GM23338 (cell line): Measurements from ENCODE around the gene KCTD14. TPM values are rescaled to one million over a fixed set of nuclear protein-coding genes. Genes with fewer than 3 reads are reported as not detected.

Experiments used
- ATAC-seq: fragments of 200-7000 bp; cut with Tn5 transposase; 3 replicates; pipeline ENCODE4 v1.9.1; 2020
- DNase-seq: peaks from one replicate; pipeline ENCODE4 v3.0.0-alpha.2; 2015; ENCODE audit warnings: low spot score
- H2AFZ ChIP-seq: fragments of 200-600 bp; sonication (generic); 2 replicates; pipeline ENCODE4 v1.8.0; 2016; ENCODE audit warnings: antibody characterized with exemption, mild to moderate bottlenecking, moderate library complexity
- H3F3A ChIP-seq: fragments of 200-600 bp; sonication (generic); replicated peaks from 2 replicates; pipeline ENCODE4 v1.8.0; 2017; ENCODE audit warnings: antibody characterized with exemption, mixed run types, low read depth
- H3K27ac ChIP-seq: fragments of 200-600 bp; sonication (generic); 2 replicates; pipeline ENCODE4 v1.6.1; 2016; ENCODE audit warnings: low read depth
- H3K27me3 ChIP-seq: fragments of 200-600 bp; sonication (generic); 2 replicates; pipeline ENCODE4 v1.8.0; 2016; ENCODE audit warnings: mild to moderate bottlenecking, mixed run types, moderate library complexity; ENCODE audit not compliant: insufficient read depth
- H3K36me3 ChIP-seq: fragments of 200-600 bp; sonication (generic); 2 replicates; pipeline ENCODE4 v1.8.0; 2016; ENCODE audit warnings: mild to moderate bottlenecking; ENCODE audit not compliant: insufficient read depth
- H3K4me1 ChIP-seq: fragments of 200-600 bp; sonication (generic); 2 replicates; pipeline ENCODE4 v1.8.0; 2016; ENCODE audit warnings: mild to moderate bottlenecking, moderate library complexity; ENCODE audit not compliant: insufficient read depth
- H3K4me2 ChIP-seq: fragments of 200-600 bp; sonication (generic); 2 replicates; pipeline ENCODE4 v1.7.1; 2017; ENCODE audit warnings: mixed run types
- H3K4me3 ChIP-seq: fragments of 200-600 bp; sonication (generic); 2 replicates; pipeline ENCODE4 v1.6.1; 2016; ENCODE audit warnings: mixed run types
- H3K79me2 ChIP-seq: fragments of 200-600 bp; sonication (generic); replicated peaks from 2 replicates; pipeline ENCODE4 v1.8.0; 2017; ENCODE audit warnings: mild to moderate bottlenecking; ENCODE audit not compliant: insufficient read depth
- H3K9me2 ChIP-seq: fragments of 200-600 bp; sonication (generic); 2 replicates; pipeline ENCODE4 v1.8.0; 2017; ENCODE audit not compliant: insufficient read depth
- H4K20me1 ChIP-seq: fragments of 200-600 bp; sonication (generic); replicated peaks from 2 replicates; pipeline ENCODE4 v1.8.0; 2017; ENCODE audit warnings: mild to moderate bottlenecking; ENCODE audit not compliant: insufficient read depth
- H3K27ac Mint-ChIP-seq: 2 replicates; pipeline ENCODE4 v1.8.0; 2020; ENCODE audit warnings: inconsistent platforms, mild to moderate bottlenecking, moderate library complexity, mixed read lengths
- H3K27me3 Mint-ChIP-seq: 3 replicates; pipeline ENCODE4 v1.8.0; 2022; ENCODE audit warnings: low read depth, mild to moderate bottlenecking, moderate library complexity, mixed read lengths, inconsistent platforms; ENCODE audit not compliant: insufficient read depth, poor library complexity
- H3K36me3 Mint-ChIP-seq: 3 replicates; pipeline ENCODE4 v1.8.0; 2021; ENCODE audit warnings: low read depth, mild to moderate bottlenecking, inconsistent platforms, moderate library complexity, mixed read lengths
- H3K4me1 Mint-ChIP-seq: 3 replicates; pipeline ENCODE4 v1.8.0; 2020; ENCODE audit warnings: mild to moderate bottlenecking, inconsistent platforms, mixed read lengths
- H3K4me3 Mint-ChIP-seq: 3 replicates; pipeline ENCODE4 v1.8.0; 2021; ENCODE audit warnings: moderate library complexity, mild to moderate bottlenecking, inconsistent platforms, mixed read lengths
- H3K9me3 Mint-ChIP-seq: 3 replicates; pipeline ENCODE4 v1.8.0; 2020; ENCODE audit warnings: moderate library complexity, mild to moderate bottlenecking, inconsistent platforms, mixed read lengths
- CREB1 ChIP-seq: fragments of 250-450 bp; sonication (Bioruptor Pico); IDR thresholded peaks from 2 replicates; pipeline ENCODE4 v1.5.0; 2020; ENCODE audit warnings: low read depth, mild to moderate bottlenecking, moderate library complexity
- EZH2 ChIP-seq: fragments of 200-600 bp; sonication (generic); IDR thresholded peaks from one replicate; pipeline ENCODE4 v1.8.0; 2017; ENCODE audit warnings: antibody characterized with exemption, mild to moderate bottlenecking, low read depth; ENCODE audit not compliant: unreplicated experiment
- EZH2phosphoT487 ChIP-seq: fragments of 200-600 bp; sonication (generic); IDR thresholded peaks from one replicate; pipeline ENCODE4 v1.8.1; 2018; ENCODE audit warnings: antibody characterized with exemption; ENCODE audit not compliant: unreplicated experiment
- JUNB ChIP-seq: IDR thresholded peaks from one replicate; pipeline ENCODE4 v1.6.1; 2016; ENCODE audit warnings: antibody characterized with exemption; ENCODE audit not compliant: unreplicated experiment
- NANOG ChIP-seq: IDR thresholded peaks from 2 replicates; pipeline ENCODE4 v1.6.1; 2016; ENCODE audit warnings: antibody characterized with exemption, borderline replicate concordance
- POLR2AphosphoS5 ChIP-seq: IDR thresholded peaks from 2 replicates; pipeline ENCODE4 v1.6.1; 2016; ENCODE audit warnings: antibody characterized with exemption, low read depth
- REST ChIP-seq: IDR thresholded peaks from one replicate; pipeline ENCODE4 v1.6.1; 2018; ENCODE audit warnings: antibody characterized with exemption; ENCODE audit not compliant: unreplicated experiment
- STAT1 ChIP-seq: IDR thresholded peaks from one replicate; pipeline ENCODE4 v1.6.1; 2016; ENCODE audit warnings: antibody characterized with exemption; ENCODE audit not compliant: unreplicated experiment
- ZNF114 ChIP-seq: fragments of 250-450 bp; sonication (Bioruptor Pico); IDR thresholded peaks from 2 replicates; pipeline ENCODE4 v1.5.0; 2020; ENCODE audit warnings: mild to moderate bottlenecking, moderate library complexity
- ZNF331 ChIP-seq: fragments of 250-450 bp; sonication (Bioruptor Pico); IDR thresholded peaks from 2 replicates; pipeline ENCODE4 v1.5.0; 2020; ENCODE audit warnings: low read depth, mild to moderate bottlenecking, moderate library complexity
- ZNF462 ChIP-seq: fragments of 250-450 bp; sonication (Bioruptor Pico); IDR thresholded peaks from 2 replicates; pipeline ENCODE4 v1.5.0; 2020; ENCODE audit warnings: mild to moderate bottlenecking, moderate library complexity
- polyA plus RNA-seq: library from polyadenylated mRNA; unstranded; fragments of >200 nt; fragmentation: Nextera tagmentation; extraction: Ambion mirVana; gene quantifications from 2 replicates; pipeline ENCODE4 v1.2.1, GENCODE V29; 2016
- total RNA-seq: library from RNA; depleted of rRNA; stranded (reverse); fragments of >200 nt; shearing (Covaris generic); gene quantifications from 2 replicates; pipeline ENCODE4 v1.2.3, GENCODE V29; 2014
- TF ChIP-seq, protein P1 (sequence below), 2 experiments: fragments of 200-600 bp in 1 of 2; sonication (generic) in 1 of 2; conservative IDR thresholded peaks; 2 replicates each; pipeline versions ENCODE4 v1.5.1 to v1.6.1; 2016 to 2017; ENCODE audit warnings: antibody characterized with exemption in 2 of 2, low read depth in 2 of 2, mild to moderate bottlenecking in 2 of 2, moderate library complexity in 1 of 2
- TF ChIP-seq, protein P2 (sequence below): IDR thresholded peaks from 2 replicates; pipeline ENCODE4 v1.6.1; 2016; ENCODE audit warnings: antibody characterized with exemption

The KCTD14 gene
- total and polyA plus RNA-seq, 2 experiments from 2014 or later = 5.9 to 19.1 TPM

- Histone ChIP-seq H3K79me2 (no peaks in the 10 kb centered on the region), H3K4me1 (no peaks in the 10 kb centered on the region), H3F3A (no peaks in the 10 kb centered on the region), H3K27me3 (no peaks in the 10 kb centered on the region), H2AFZ (no peak overlapping the region), H3K4me2 (no peak overlapping the region), H4K20me1 (no peaks in the 10 kb centered on the region), H3K27ac (no peak overlapping the region), H3K9me2 (no peaks in the 10 kb centered on the region), H3K36me3 (no peaks in the 10 kb centered on the region), H3K4me3 (no peak overlapping the region)
- DNase-seq (no peak), ATAC-seq (no peak)
- H3K36me3 Mint-ChIP-seq = no peaks in the 10 kb centered on the region
- TF ChIP-seq NANOG (no peak), EZH2 (no peak), EZH2phosphoT487 (no peak), REST (no peak), STAT1 (no peak), ZNF462 (no peak), CREB1 (CRISPR knock-in tag) (no peak), ZNF331 (CRISPR knock-in tag) (no peak), JUNB (no peak), ZNF114 (CRISPR knock-in tag) (no peak), POLR2AphosphoS5 (no peak)
- TF ChIP-seq, protein P1, sequence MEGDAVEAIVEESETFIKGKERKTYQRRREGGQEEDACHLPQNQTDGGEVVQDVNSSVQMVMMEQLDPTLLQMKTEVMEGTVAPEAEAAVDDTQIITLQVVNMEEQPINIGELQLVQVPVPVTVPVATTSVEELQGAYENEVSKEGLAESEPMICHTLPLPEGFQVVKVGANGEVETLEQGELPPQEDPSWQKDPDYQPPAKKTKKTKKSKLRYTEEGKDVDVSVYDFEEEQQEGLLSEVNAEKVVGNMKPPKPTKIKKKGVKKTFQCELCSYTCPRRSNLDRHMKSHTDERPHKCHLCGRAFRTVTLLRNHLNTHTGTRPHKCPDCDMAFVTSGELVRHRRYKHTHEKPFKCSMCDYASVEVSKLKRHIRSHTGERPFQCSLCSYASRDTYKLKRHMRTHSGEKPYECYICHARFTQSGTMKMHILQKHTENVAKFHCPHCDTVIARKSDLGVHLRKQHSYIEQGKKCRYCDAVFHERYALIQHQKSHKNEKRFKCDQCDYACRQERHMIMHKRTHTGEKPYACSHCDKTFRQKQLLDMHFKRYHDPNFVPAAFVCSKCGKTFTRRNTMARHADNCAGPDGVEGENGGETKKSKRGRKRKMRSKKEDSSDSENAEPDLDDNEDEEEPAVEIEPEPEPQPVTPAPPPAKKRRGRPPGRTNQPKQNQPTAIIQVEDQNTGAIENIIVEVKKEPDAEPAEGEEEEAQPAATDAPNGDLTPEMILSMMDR (conservative IDR thresholded peaks at IDR 0.05; ENCODE audit: low read depth in 2 of 2) = no peak
- TF ChIP-seq, protein P2, sequence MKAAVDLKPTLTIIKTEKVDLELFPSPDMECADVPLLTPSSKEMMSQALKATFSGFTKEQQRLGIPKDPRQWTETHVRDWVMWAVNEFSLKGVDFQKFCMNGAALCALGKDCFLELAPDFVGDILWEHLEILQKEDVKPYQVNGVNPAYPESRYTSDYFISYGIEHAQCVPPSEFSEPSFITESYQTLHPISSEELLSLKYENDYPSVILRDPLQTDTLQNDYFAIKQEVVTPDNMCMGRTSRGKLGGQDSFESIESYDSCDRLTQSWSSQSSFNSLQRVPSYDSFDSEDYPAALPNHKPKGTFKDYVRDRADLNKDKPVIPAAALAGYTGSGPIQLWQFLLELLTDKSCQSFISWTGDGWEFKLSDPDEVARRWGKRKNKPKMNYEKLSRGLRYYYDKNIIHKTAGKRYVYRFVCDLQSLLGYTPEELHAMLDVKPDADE = no peak
- H3K27ac Mint-ChIP-seq = no peak overlapping the region
- no peak overlapping the region for H3K4me3 Mint-ChIP-seq
- H3K27me3 Mint-ChIP-seq = no peaks in the 10 kb centered on the region
- peaks cover 8% of the 10 kb centered on the region; the same call in 1 of the 3 replicates for H3K4me1 Mint-ChIP-seq
- H3K9me3 Mint-ChIP-seq = no peaks in the 10 kb centered on the region
Observed at GRCh38 chr11:78033040-78033439, 10.0 kb upstream of the KCTD14 start.
